HL-60 (cell line): ENCODE results near the gene TRIM67.

Source experiments
- DNase-seq, 2 experiments: peaks; one replicate each; pipeline ENCODE4 v3.0.0-alpha.2; 2010 to 2020; ENCODE audit warnings: low read depth in 1 of 2, low spot score in 1 of 2
- H3K27ac ChIP-seq: fragments of 250-450 bp; sonication (Bioruptor Pico); replicated peaks from 2 replicates; pipeline ENCODE4 v1.5.1; 2020; ENCODE audit warnings: mild to moderate bottlenecking, moderate library complexity
- H3K27me3 ChIP-seq: fragments of 250-450 bp; sonication (Bioruptor Pico); 2 replicates; pipeline ENCODE4 v1.5.1; 2021; ENCODE audit warnings: mild to moderate bottlenecking, moderate library complexity; ENCODE audit not compliant: insufficient read depth, poor library complexity, severe bottlenecking
- H3K4me3 ChIP-seq: replicated peaks from 2 replicates; pipeline ENCODE4 v1.5.1; 2011; ENCODE audit warnings: mild to moderate bottlenecking, control low read depth, low read length; ENCODE audit not compliant: insufficient read depth
- GABPA ChIP-seq: IDR thresholded peaks from 2 replicates; pipeline ENCODE4 v1.6.1; 2012; ENCODE audit warnings: low read depth
- POLR2AphosphoS5 ChIP-seq: IDR thresholded peaks from 2 replicates; pipeline ENCODE4 v1.6.1; 2012; ENCODE audit warnings: low read depth
- SPI1 ChIP-seq: IDR thresholded peaks from 2 replicates; pipeline ENCODE4 v1.6.1; 2012; ENCODE audit warnings: low read depth, mild to moderate bottlenecking, borderline replicate concordance
- TF ChIP-seq, protein P1 (sequence below): IDR thresholded peaks from one replicate; pipeline ENCODE4 v1.5.1; 2011; ENCODE audit warnings: low read length, control low read depth, inconsistent platforms; ENCODE audit not compliant: insufficient read depth
- TF ChIP-seq, protein P2 (sequence below): IDR thresholded peaks from 2 replicates; pipeline ENCODE4 v1.6.1; 2012; ENCODE audit warnings: low read depth; ENCODE audit not compliant: insufficient replicate concordance

Gene TRIM67

DNA sequence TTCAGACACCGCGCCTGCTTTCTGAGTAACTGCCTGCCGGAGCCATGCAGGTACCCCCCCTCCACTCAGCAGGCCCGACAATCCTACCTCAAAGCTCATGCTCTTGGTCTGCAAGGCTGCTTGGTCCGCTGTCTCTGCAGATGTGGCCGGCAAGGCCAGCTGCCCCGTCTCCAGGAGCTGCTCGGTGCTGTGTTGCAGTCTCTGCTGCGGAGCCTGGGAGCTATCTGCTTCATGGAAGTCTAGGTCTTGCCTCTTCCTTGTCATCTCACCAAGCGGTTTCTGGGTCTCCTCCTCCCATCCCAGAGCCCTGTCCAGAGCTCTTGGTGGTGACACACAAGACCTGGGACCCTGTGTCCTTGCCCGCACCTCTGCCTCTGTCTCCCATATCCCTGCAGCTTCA is 55.2 kb downstream of the TRIM67 start:
- no peaks in the 10 kb centered on the region for H3K27me3 ChIP-seq
- TF ChIP-seq GABPA (no peak), SPI1 (no peak), POLR2AphosphoS5 (no peak)
- TF ChIP-seq, protein P1, sequence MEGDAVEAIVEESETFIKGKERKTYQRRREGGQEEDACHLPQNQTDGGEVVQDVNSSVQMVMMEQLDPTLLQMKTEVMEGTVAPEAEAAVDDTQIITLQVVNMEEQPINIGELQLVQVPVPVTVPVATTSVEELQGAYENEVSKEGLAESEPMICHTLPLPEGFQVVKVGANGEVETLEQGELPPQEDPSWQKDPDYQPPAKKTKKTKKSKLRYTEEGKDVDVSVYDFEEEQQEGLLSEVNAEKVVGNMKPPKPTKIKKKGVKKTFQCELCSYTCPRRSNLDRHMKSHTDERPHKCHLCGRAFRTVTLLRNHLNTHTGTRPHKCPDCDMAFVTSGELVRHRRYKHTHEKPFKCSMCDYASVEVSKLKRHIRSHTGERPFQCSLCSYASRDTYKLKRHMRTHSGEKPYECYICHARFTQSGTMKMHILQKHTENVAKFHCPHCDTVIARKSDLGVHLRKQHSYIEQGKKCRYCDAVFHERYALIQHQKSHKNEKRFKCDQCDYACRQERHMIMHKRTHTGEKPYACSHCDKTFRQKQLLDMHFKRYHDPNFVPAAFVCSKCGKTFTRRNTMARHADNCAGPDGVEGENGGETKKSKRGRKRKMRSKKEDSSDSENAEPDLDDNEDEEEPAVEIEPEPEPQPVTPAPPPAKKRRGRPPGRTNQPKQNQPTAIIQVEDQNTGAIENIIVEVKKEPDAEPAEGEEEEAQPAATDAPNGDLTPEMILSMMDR = no peak
- TF ChIP-seq, protein P2, sequence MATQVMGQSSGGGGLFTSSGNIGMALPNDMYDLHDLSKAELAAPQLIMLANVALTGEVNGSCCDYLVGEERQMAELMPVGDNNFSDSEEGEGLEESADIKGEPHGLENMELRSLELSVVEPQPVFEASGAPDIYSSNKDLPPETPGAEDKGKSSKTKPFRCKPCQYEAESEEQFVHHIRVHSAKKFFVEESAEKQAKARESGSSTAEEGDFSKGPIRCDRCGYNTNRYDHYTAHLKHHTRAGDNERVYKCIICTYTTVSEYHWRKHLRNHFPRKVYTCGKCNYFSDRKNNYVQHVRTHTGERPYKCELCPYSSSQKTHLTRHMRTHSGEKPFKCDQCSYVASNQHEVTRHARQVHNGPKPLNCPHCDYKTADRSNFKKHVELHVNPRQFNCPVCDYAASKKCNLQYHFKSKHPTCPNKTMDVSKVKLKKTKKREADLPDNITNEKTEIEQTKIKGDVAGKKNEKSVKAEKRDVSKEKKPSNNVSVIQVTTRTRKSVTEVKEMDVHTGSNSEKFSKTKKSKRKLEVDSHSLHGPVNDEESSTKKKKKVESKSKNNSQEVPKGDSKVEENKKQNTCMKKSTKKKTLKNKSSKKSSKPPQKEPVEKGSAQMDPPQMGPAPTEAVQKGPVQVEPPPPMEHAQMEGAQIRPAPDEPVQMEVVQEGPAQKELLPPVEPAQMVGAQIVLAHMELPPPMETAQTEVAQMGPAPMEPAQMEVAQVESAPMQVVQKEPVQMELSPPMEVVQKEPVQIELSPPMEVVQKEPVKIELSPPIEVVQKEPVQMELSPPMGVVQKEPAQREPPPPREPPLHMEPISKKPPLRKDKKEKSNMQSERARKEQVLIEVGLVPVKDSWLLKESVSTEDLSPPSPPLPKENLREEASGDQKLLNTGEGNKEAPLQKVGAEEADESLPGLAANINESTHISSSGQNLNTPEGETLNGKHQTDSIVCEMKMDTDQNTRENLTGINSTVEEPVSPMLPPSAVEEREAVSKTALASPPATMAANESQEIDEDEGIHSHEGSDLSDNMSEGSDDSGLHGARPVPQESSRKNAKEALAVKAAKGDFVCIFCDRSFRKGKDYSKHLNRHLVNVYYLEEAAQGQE = no peak
- no peak for DNase-seq
- H3K27ac ChIP-seq = no peak overlapping the region
- H3K4me3 ChIP-seq = no peak overlapping the region

DNA sequence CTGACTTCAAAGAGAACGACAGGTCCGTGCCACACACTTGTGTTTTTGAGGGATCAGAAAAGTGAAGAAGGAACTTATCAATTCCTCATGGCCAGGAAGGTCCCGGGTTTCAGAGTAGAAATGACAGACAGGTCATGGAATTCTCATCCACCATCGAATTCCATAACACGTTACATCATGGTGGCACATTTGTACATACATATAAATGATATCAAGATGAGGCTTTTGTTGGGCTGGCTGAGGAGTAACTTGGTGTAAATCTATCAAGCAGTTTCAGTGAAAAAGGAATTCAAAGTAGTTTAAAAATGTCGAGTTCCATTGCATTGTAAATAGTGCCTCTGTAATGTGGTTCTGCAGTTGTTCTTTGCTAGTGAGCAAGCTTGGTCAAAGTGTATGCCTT is 56.2 kb downstream of the TRIM67 start:
- no peak overlapping the region for H3K4me3 ChIP-seq
- TF ChIP-seq, protein P2 = no peak
- TF ChIP-seq, protein P1 = no peak
- TF ChIP-seq SPI1 (no peak), GABPA (no peak), POLR2AphosphoS5 (no peak)
- H3K27ac ChIP-seq = no peak overlapping the region
- no peaks in the 10 kb centered on the region for H3K27me3 ChIP-seq
- no peak for DNase-seq

DNA sequence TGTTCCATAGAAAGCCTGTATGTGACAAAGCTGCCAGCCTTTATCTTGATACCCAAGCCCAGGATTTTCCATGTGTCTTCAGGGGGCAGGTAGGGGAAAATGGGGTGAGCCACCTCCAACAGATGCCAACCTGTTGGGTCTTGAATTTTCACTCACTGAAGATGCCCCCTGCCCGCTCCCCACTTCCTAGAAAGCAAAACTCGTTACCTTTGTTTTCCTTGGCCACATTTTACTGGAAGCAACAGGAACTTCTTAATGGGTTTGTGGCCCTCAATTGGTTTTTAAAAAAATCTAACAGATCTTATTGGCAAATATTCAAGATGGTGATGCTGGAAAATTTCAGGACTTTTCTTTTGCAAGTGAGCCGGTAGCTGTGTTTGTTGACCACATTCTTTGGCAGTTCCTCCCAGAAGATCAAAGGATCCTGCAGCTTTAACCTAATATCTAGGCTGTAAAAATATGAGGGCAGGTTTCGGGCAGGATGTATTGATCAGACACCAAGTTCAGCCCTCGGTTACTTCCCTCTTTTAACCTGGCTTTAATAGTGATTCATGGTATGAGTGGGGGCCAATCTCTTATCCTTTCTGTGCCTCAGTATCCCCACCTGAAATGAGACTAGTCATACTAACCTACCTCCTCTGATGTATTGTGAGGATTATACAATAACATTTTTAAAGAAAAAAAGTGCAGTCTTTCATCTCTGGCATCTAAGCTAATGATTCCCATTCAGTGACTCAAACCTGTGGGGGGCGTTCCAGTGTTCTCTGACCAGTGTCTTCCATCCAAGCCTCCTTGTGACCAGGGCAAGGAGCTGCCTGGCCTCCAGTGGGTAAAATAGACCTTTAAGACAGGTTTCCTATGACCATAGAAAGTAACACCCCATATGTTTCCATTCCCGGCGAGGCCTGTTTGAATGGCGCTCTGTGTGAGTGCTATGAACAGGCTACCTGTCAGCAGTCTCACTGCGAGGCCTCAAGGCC is 57.9 kb downstream of the TRIM67 start:
- DNase-seq = no peak
- TF ChIP-seq GABPA (no peak), POLR2AphosphoS5 (no peak), SPI1 (no peak)
- TF ChIP-seq, protein P2 = no peak
- TF ChIP-seq, protein P1 = no peak
- no peaks in the 10 kb centered on the region for H3K27me3 ChIP-seq
- H3K4me3 ChIP-seq = no peak overlapping the region
- H3K27ac ChIP-seq = no peak overlapping the region
